ENCODE measurements around the gene NOVA2.

The NOVA2 gene

GRCh38 chr19:46019270-46019669 is 45.6 kb upstream of the NOVA2 start:
- DNase-seq (ENCODE audit: low spot score): no peak
- no peak overlapping the region for H3K4me3 ChIP-seq
- no peak for TF ChIP-seq CTCF (IDR thresholded peaks at IDR 0.05)
- no peak overlapping the region for H3K27ac ChIP-seq

GRCh38 chr19:46018729-46019251 is 45.1 kb upstream of the NOVA2 start:
- Histone ChIP-seq H3K27ac (no peak overlapping the region), H3K4me3 (no peak overlapping the region)
- no peak for DNase-seq (ENCODE audit: low spot score)
- no peak for TF ChIP-seq CTCF (IDR thresholded peaks at IDR 0.05)

- TF ChIP-seq CTCF (IDR thresholded peaks at IDR 0.05): no peak
- Histone ChIP-seq H3K27ac (no peak overlapping the region), H3K4me3 (no peak overlapping the region)
- no peak for DNase-seq (ENCODE audit: low spot score)
These were observed 44.4 kb upstream of the NOVA2 start for GRCh38 chr19:46017874-46018675.

- DNase-seq (ENCODE audit: low spot score): no peak
- peak; percentile 9 for TF ChIP-seq CTCF (IDR thresholded peaks at IDR 0.05)
- Histone ChIP-seq H3K4me3 (peak overlapping the region; percentile 81), H3K27ac (no peak overlapping the region)
These were observed 43.4 kb upstream of the NOVA2 start for GRCh38 chr19:46017095-46017429.

- Histone ChIP-seq H3K4me3 (peak overlapping the region; percentile 81), H3K27ac (peak overlapping the region; percentile 38 to 51)
- peak; percentile 84 for DNase-seq (ENCODE audit: low spot score)
- TF ChIP-seq CTCF (IDR thresholded peaks at IDR 0.05): peak; percentile 90
These were observed 42.9 kb upstream of the NOVA2 start for GRCh38 chr19:46016426-46017094.

GRCh38 chr19:46015687-46016425 is 42.2 kb upstream of the NOVA2 start:
- no peak for DNase-seq (ENCODE audit: low spot score)
- TF ChIP-seq CTCF (IDR thresholded peaks at IDR 0.05): no peak
- Histone ChIP-seq H3K27ac (peak overlapping the region in 1 of 2 donors; percentile 51), H3K4me3 (peak overlapping the region; percentile 81)
